GM06990 (cell line): ENCODE data around the gene WDR64.

Experiments used
- DNase-seq: peaks from one replicate; pipeline ENCODE4 v3.0.0-alpha.2; 2011; ENCODE audit not compliant: insufficient read length; ENCODE audit errors: extremely low read depth
- H3K27me3 ChIP-seq: replicated peaks from 2 replicates; pipeline ENCODE4 v1.6.0; 2011; ENCODE audit warnings: low read length; ENCODE audit not compliant: control insufficient read depth, insufficient read depth
- H3K36me3 ChIP-seq: 2 replicates; pipeline ENCODE4 v1.5.1; 2011; ENCODE audit warnings: low read length; ENCODE audit not compliant: control insufficient read depth, insufficient read depth
- H3K4me3 ChIP-seq: replicated peaks from 2 replicates; pipeline ENCODE4 v1.5.1; 2011; ENCODE audit warnings: low read depth, mild to moderate bottlenecking, control low read depth, low read length
- TF ChIP-seq, protein P1 (sequence below): IDR thresholded peaks from 2 replicates; pipeline ENCODE4 v1.5.1; 2011; ENCODE audit warnings: low read length, control low read depth, mild to moderate bottlenecking, inconsistent platforms; ENCODE audit not compliant: insufficient read depth, poor library complexity, severe bottlenecking

Gene WDR64

DNA sequence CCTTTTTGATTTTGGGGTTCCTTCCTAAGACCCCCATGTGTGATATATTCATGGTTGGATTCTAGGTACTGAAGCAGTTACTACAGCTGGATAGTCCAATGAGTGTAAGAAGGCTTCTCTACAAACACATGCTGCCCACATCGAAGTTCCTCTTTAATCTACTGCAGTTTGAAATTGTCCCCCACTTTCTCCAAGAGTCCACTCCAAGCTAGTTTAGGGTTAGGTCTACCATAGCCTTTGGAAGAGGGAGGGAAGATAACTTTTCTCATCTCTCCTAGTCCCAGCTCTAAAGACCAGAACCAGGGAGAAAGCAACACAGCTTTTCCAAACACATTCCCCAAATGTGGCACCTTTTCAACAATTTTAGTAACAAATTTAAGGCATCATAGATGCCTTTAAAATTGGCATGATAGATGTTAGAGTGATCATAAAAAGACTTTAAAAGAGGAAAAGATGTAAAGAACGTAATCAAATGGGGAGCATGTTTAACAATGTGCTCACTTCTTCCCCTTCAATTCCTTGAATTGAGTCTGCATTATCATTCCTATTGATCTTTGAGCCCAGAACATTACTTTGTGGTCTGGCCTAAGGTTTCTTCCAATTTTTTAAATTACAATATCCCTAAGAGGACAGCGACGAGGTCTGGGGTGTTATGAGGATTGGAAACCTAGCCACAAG, 194.9 kb downstream of the WDR64 start:
- Histone ChIP-seq H3K36me3 (no peaks in the 10 kb centered on the region), H3K4me3 (peak overlapping the region; percentile 96), H3K27me3 (no peaks in the 10 kb centered on the region)
- TF ChIP-seq, protein P1, sequence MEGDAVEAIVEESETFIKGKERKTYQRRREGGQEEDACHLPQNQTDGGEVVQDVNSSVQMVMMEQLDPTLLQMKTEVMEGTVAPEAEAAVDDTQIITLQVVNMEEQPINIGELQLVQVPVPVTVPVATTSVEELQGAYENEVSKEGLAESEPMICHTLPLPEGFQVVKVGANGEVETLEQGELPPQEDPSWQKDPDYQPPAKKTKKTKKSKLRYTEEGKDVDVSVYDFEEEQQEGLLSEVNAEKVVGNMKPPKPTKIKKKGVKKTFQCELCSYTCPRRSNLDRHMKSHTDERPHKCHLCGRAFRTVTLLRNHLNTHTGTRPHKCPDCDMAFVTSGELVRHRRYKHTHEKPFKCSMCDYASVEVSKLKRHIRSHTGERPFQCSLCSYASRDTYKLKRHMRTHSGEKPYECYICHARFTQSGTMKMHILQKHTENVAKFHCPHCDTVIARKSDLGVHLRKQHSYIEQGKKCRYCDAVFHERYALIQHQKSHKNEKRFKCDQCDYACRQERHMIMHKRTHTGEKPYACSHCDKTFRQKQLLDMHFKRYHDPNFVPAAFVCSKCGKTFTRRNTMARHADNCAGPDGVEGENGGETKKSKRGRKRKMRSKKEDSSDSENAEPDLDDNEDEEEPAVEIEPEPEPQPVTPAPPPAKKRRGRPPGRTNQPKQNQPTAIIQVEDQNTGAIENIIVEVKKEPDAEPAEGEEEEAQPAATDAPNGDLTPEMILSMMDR, result no peak
- DNase-seq, result no peak

DNA sequence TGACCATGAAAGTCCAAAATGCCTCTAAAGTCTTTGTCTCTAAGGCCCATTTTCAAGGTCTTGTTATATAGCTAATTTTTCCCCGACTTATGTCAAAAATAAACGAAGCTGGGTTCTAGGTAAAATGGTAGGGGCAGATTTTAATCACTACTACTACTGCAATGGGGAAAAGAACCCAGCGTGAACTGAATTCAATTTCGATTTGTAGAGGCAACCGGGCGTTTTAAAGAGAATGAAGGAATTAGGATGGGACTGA, 195.4 kb downstream of the WDR64 start:
- TF ChIP-seq, protein P1, result no peak
- H3K4me3 ChIP-seq, result peak overlapping the region; percentile 96
- no peaks in the 10 kb centered on the region for H3K36me3 ChIP-seq
- no peak for DNase-seq
- no peaks in the 10 kb centered on the region for H3K27me3 ChIP-seq

GRCh38 chr1:241847796-241848685, 196.0 kb downstream of the WDR64 start, which contains the start of gene EXO1:
Gene EXO1, plus strand, starts transcription at chr1:241848204. Its CDS starts 2,222 bp downstream, at chr1:241850426.
- Histone ChIP-seq H3K36me3 (no peaks in the 10 kb centered on the region), H3K4me3 (peak within 1 kb of the TSS; percentile 96), H3K27me3 (no peaks in the 10 kb centered on the region)
- DNase-seq, result peak; percentile 92
- TF ChIP-seq, protein P1, result peak; percentile 76

- no peak for DNase-seq
- no peaks in the 10 kb centered on the region for H3K36me3 ChIP-seq
- TF ChIP-seq, protein P1, result no peak
- H3K27me3 ChIP-seq, result no peaks in the 10 kb centered on the region
- peak overlapping the region; percentile 96 for H3K4me3 ChIP-seq
Measured at GRCh38 chr1:241848686-241849344, 196.7 kb downstream of the WDR64 start.

DNA sequence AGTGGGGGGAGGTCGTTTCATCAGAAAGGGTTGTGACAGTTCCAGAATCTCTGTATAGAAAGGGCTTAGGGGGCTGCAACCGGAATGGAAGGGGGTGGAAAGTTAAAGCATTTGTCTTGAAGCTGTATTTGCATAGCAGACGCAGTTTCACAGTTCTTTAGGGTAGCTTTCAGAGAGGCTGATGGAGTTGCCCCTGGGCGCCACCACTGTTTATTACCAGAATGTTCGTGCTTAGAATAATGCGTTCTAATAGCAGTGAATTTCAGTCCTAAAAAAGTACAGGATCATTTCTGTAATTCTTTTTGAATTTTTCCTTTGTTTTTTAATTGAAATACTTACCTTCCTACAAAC, 197.2 kb downstream of the WDR64 start:
- H3K36me3 ChIP-seq, result no peaks in the 10 kb centered on the region

More for the DNA sequence above, 197.2 kb downstream of the WDR64 start:
- TF ChIP-seq, protein P1, result no peak
- H3K4me3 ChIP-seq, result peak overlapping the region; percentile 96
- no peak for DNase-seq
- H3K27me3 ChIP-seq, result no peaks in the 10 kb centered on the region
